HCT116 (cell line): ENCODE measurements around the gene GMIP. TPM values are rescaled to one million over a fixed set of nuclear protein-coding genes. Genes with fewer than 3 reads are reported as not detected.

Experiments
- ATAC-seq: fragments of 200-7000 bp; cut with Tn5 transposase; 2 replicates; pipeline ENCODE4 v1.9.1; 2020; ENCODE audit warnings: mild to moderate bottlenecking, moderate library complexity
- BruUV-seq: library from RNA; stranded (reverse); fragments of 400-500 nt; replicated peaks from 2 replicates; lab custom pipeline; 2021; lab: Mats Ljungman, UMichigan
- CTCF ChIA-PET: fragments of 300-600 bp; sonication (Branson Sonifier 250); formaldehyde crosslinking; loops from one replicate; lab custom pipeline; 2021; ENCODE audit warnings: antibody characterized with exemption; lab: Charles Lee
- POLR2A ChIA-PET: fragments of 300-600, 350-600 bp; sonication (Branson Sonifier 250); formaldehyde crosslinking; loops from one replicate; lab custom pipeline; 2021; ENCODE audit warnings: antibody characterized with exemption; lab: Charles Lee
- RAD21 ChIA-PET, 2 experiments: fragments of 300-600 bp; sonication (Branson Sonifier 250); formaldehyde crosslinking; loops; one replicate each; lab custom pipeline; 2023; ENCODE audit warnings: low total read pairs in 2 of 2; ENCODE audit not compliant: uncharacterized antibody in 2 of 2, unreplicated experiment in 2 of 2, low non-redundant PET in 1 of 2; lab: Charles Lee
- DNase-seq: peaks from one replicate; pipeline ENCODE4 v3.0.0-alpha.2; 2010; ENCODE audit warnings: low read depth, low spot score
- H2AFZ ChIP-seq: fragments of 200-600 bp; shearing (Covaris generic), sonication (generic); 2 replicates; pipeline ENCODE4 v1.6.1; 2017; ENCODE audit warnings: low read depth, mixed run types, mixed read lengths, antibody characterized with exemption, low read length; ENCODE audit not compliant: poor library complexity, severe bottlenecking
- H3K27ac ChIP-seq: 2 replicates; pipeline ENCODE4 v1.5.1; 2012; ENCODE audit warnings: low read depth, low read length
- H3K27me3 ChIP-seq: fragments of 200-600 bp; sonication (generic); 2 replicates; pipeline ENCODE4 v1.6.1; 2016; ENCODE audit warnings: mixed run types, low read length, mixed read lengths; ENCODE audit not compliant: insufficient read depth
- H3K36me3 ChIP-seq, 2 experiments: fragments of 200-500 bp in 1 of 2; fragments of 200-600 bp in 1 of 2; sonication (Bioruptor generic) in 1 of 2; sonication (generic) in 1 of 2; 2 replicates each; pipeline versions ENCODE4 v1.5.1 to v1.6.1; 2014 to 2016; ENCODE audit warnings: low read length in 2 of 2, inconsistent platforms in 1 of 2, mixed read lengths in 1 of 2, mixed run types in 1 of 2; ENCODE audit not compliant: insufficient read depth in 2 of 2, control insufficient read depth in 1 of 2
- H3K4me1 ChIP-seq, 2 experiments: fragments of 200-600 bp in 1 of 2; sonication (generic) in 1 of 2; 2 replicates each; pipeline versions ENCODE4 v1.5.1 to v1.6.1; 2012 to 2017; ENCODE audit warnings: low read length in 2 of 2, inconsistent platforms in 1 of 2, mild to moderate bottlenecking in 1 of 2, mixed read lengths in 1 of 2, mixed run types in 1 of 2, moderate library complexity in 1 of 2; ENCODE audit not compliant: insufficient read depth in 2 of 2, control insufficient read depth in 1 of 2
- H3K4me2 ChIP-seq: fragments of 200-600 bp; sonication (generic); 2 replicates; pipeline ENCODE4 v1.6.1; 2017; ENCODE audit warnings: mixed run types, low read length, mixed read lengths
- H3K4me3 ChIP-seq, 2 experiments: fragments of 200-600 bp in 1 of 2; sonication (generic) in 1 of 2; replicated peaks in 1 of 2; 2 replicates each; pipeline ENCODE4 v1.5.1; 2011 to 2016; ENCODE audit warnings: low read length in 2 of 2, control low read depth in 1 of 2, low read depth in 1 of 2, mild to moderate bottlenecking in 1 of 2, mixed read lengths in 1 of 2, mixed run types in 1 of 2
- H3K79me2 ChIP-seq: fragments of 200-600 bp; sonication (generic); 2 replicates; pipeline ENCODE4 v1.6.1; 2017; ENCODE audit warnings: mild to moderate bottlenecking, mixed run types, low read length, moderate library complexity, mixed read lengths; ENCODE audit not compliant: insufficient read depth
- H3K9ac ChIP-seq: fragments of 200-600 bp; sonication (generic); 2 replicates; pipeline ENCODE4 v1.6.1; 2016; ENCODE audit warnings: low read length, mixed read lengths
- H3K9me2 ChIP-seq: fragments of 200-600 bp; sonication (generic), shearing (Covaris generic); 2 replicates; pipeline ENCODE4 v1.6.1; 2017; ENCODE audit warnings: mixed run types, mild to moderate bottlenecking, moderate library complexity; ENCODE audit not compliant: insufficient read depth
- H3K9me3 ChIP-seq, 2 experiments: fragments of 200-500 bp in 1 of 2; fragments of 200-600 bp in 1 of 2; sonication (Bioruptor generic) in 1 of 2; sonication (generic) in 1 of 2; 2 replicates each; pipeline ENCODE4 v1.6.1; 2014 to 2017; ENCODE audit warnings: low read length in 2 of 2, mixed read lengths in 2 of 2, inconsistent platforms in 1 of 2, low read depth in 1 of 2, mild to moderate bottlenecking in 1 of 2, mixed run types in 1 of 2, moderate library complexity in 1 of 2; ENCODE audit not compliant: control insufficient read depth in 1 of 2, insufficient read depth in 1 of 2
- H4K20me1 ChIP-seq: fragments of 200-600 bp; sonication (generic), shearing (Covaris generic); 2 replicates; pipeline ENCODE4 v1.6.1; 2017; ENCODE audit warnings: mixed run types, mild to moderate bottlenecking, moderate library complexity; ENCODE audit not compliant: insufficient read depth
- ATF3 ChIP-seq: IDR thresholded peaks from 2 replicates; pipeline ENCODE4 v1.6.1; 2012
- FOSL1 ChIP-seq: IDR thresholded peaks from 2 replicates; pipeline ENCODE4 v1.6.1; 2012; ENCODE audit warnings: low read depth
- MAX ChIP-seq: IDR thresholded peaks from 2 replicates; pipeline ENCODE4 v1.6.1; 2012
- POLR2A ChIP-seq: IDR thresholded peaks from 2 replicates; pipeline ENCODE4 v1.7.0; 2011; ENCODE audit warnings: borderline replicate concordance; ENCODE audit not compliant: insufficient read depth, insufficient read length; ENCODE audit errors: extremely low read depth
- REST ChIP-seq: IDR thresholded peaks from 2 replicates; pipeline ENCODE4 v1.6.1; 2012; ENCODE audit warnings: low read depth
- YY1 ChIP-seq: IDR thresholded peaks from 2 replicates; pipeline ENCODE4 v1.6.1; 2011; ENCODE audit warnings: low read length, low read depth, moderate library complexity, mild to moderate bottlenecking; ENCODE audit not compliant: insufficient replicate concordance; ENCODE audit errors: extremely low read depth
- ZBTB33 ChIP-seq: IDR thresholded peaks from 2 replicates; pipeline ENCODE4 v1.6.1; 2011; ENCODE audit warnings: mild to moderate bottlenecking, low read length, moderate library complexity; ENCODE audit not compliant: insufficient replicate concordance; ENCODE audit errors: extremely low read depth
- ZFX ChIP-seq: fragments of 450-650 bp; IDR thresholded peaks from 2 replicates; pipeline ENCODE4 v1.6.1; 2017
- intact Hi-C: fragments of 100-400 bp; cut with micrococcal nuclease; formaldehyde crosslinking; loops from 2 replicates; pipeline ENCODE4 v1.10.0; 2022
- total RNA-seq: library from RNA; stranded (reverse); gene quantifications from one replicate; pipeline ENCODE4 v1.2.1, GENCODE V29; 2021; ENCODE audit not compliant: unreplicated experiment

The GMIP gene
- total RNA-seq, 1 experiment from 2014 or later, result 16.3 TPM

- H3K79me2 ChIP-seq, result no peaks in the 10 kb centered on the region
Observed at GRCh38 chr19:19581391-19581790, 62.1 kb downstream of the GMIP start.

GRCh38 chr19:19580418-19580817, 63.0 kb downstream of the GMIP start:
- no peak overlapping the region for H2AFZ ChIP-seq
- H3K27ac ChIP-seq, result no peak overlapping the region
- DNase-seq, result no peak
- peaks cover 7 to 12% of the 10 kb centered on the region in 2 experiments; a peak in 3 of 4 replicates for H3K4me1 ChIP-seq
- intact Hi-C loops, result no loop called here
- H4K20me1 ChIP-seq, result no peaks in the 10 kb centered on the region
- ChIA-PET RAD21 (no interaction called here), CTCF (no interaction called here), POLR2A (no interaction called here)
- no TSS peak for BruUV-seq
- no peaks in the 10 kb centered on the region for H3K36me3 ChIP-seq
- no peak overlapping the region for H3K4me2 ChIP-seq
- no peak overlapping the region for H3K9ac ChIP-seq
- TF ChIP-seq FOSL1 (no peak), ZBTB33 (no peak), REST (no peak), POLR2A (no peak), MAX (no peak), YY1 (no peak), ATF3 (no peak)
- no peaks in the 10 kb centered on the region for H3K79me2 ChIP-seq
- H3K9me3 ChIP-seq, result no peaks in the 10 kb centered on the region
- no peaks in the 10 kb centered on the region for H3K9me2 ChIP-seq
- H3K27me3 ChIP-seq, result no peaks in the 10 kb centered on the region
- no peak overlapping the region for H3K4me3 ChIP-seq
- ATAC-seq, result no peak

More at GRCh38 chr19:19581391-19581790, 62.1 kb downstream of the GMIP start:
- H3K36me3 ChIP-seq, result no peaks in the 10 kb centered on the region
- H3K9ac ChIP-seq, result no peak overlapping the region
- no peaks in the 10 kb centered on the region for H3K9me2 ChIP-seq
- CTCF ChIA-PET, result no interaction called here
- H3K27ac ChIP-seq, result no peak overlapping the region
- ATAC-seq (no peak), DNase-seq (no peak)
- no peak overlapping the region for H3K4me2 ChIP-seq
- intact Hi-C loops, result no loop called here
- H3K4me1 ChIP-seq, result peaks cover 7 to 12% of the 10 kb centered on the region in 2 experiments; a peak in 3 of 4 replicates
- TF ChIP-seq ATF3 (no peak), ZFX (no peak)
- no peaks in the 10 kb centered on the region for H4K20me1 ChIP-seq
- H3K4me3 ChIP-seq, result no peak overlapping the region
- no TSS peak for BruUV-seq
- RAD21 ChIA-PET, result no interaction called here
- H2AFZ ChIP-seq, result no peak overlapping the region
- H3K9me3 ChIP-seq, result no peaks in the 10 kb centered on the region
- POLR2A ChIA-PET, result no interaction called here
- H3K27me3 ChIP-seq, result no peaks in the 10 kb centered on the region
